K562 (cell line): ENCODE measurements around the gene PEX11B. TPM values are rescaled to one million over a fixed set of nuclear protein-coding genes. Genes with fewer than 3 reads are reported as not detected.

ENCODE experiments used
- ATAC-seq: fragments of 200-7000 bp; cut with Tn5 transposase; 3 replicates; pipeline ENCODE4 v1.9.1; 2020; ENCODE audit warnings: moderate library complexity
- BruUV-seq: library from RNA; stranded (reverse); fragments of 400-500 nt; replicated peaks from 2 replicates; lab custom pipeline; 2021; lab: Mats Ljungman, UMichigan
- CTCF ChIA-PET: fragments of 300-600 bp; formaldehyde crosslinking; extraction: SDS; loops from one replicate; lab custom pipeline; 2021; ENCODE audit warnings: low intra/inter-chr PET ratio; lab: Yijun Ruan, JAX
- POLR2A ChIA-PET: fragments of 300-600, 350-650 bp; sonication (Branson Sonifier 250); formaldehyde crosslinking; extraction: SDS; loops from one replicate; lab custom pipeline; 2021; ENCODE audit warnings: antibody characterized with exemption, inconsistent platforms; lab: Yijun Ruan, JAX
- DNase-seq, 4 experiments: peaks; one replicate each; pipeline versions ENCODE4 v3.0.0 to v3.0.0-alpha.2; 2011 to 2018; ENCODE audit warnings: low spot score in 3 of 4, mixed read lengths in 3 of 4; ENCODE audit errors: extremely low read depth in 1 of 4
- FAIRE-seq: peaks from 2 replicates; lab custom pipeline; 2011; peaks lifted over from hg19 to GRCh38; lab: Jason Lieb, UNC
- H2AFZ ChIP-seq: 2 replicates; pipeline ENCODE4 v1.6.0; 2011; ENCODE audit warnings: low read depth, low read length, control low read depth, inconsistent platforms
- H3K27ac ChIP-seq: fragments of 200-600 bp; 3 replicates; pipeline ENCODE4 v1.8.0; 2011; ENCODE audit warnings: low read depth, mild to moderate bottlenecking, control low read depth, inconsistent platforms, low read length, moderate library complexity, mixed read lengths; ENCODE audit errors: extremely low read depth
- H3K27me3 ChIP-seq, 2 experiments: fragments of 300-600 bp in 1 of 2; 2 replicates in 1 of 2; 3 replicates in 1 of 2; pipeline versions ENCODE4 v1.6.0 to v1.8.0; 2011; ENCODE audit warnings: inconsistent platforms in 2 of 2, low read length in 2 of 2, mild to moderate bottlenecking in 1 of 2, mixed read lengths in 1 of 2, moderate library complexity in 1 of 2; ENCODE audit not compliant: control insufficient read depth in 2 of 2, insufficient read depth in 2 of 2
- H3K36me3 ChIP-seq: fragments of 300-600 bp; 3 replicates; pipeline ENCODE4 v1.8.0; 2011; ENCODE audit warnings: mild to moderate bottlenecking, low read length, inconsistent platforms; ENCODE audit not compliant: control insufficient read depth, insufficient read depth
- H3K4me1 ChIP-seq, 2 experiments: fragments of 200-600 bp in 1 of 2; replicated peaks in 1 of 2; 2 replicates in 1 of 2; 3 replicates in 1 of 2; pipeline versions ENCODE4 v1.5.1 to v1.8.0; 2011; ENCODE audit warnings: inconsistent platforms in 2 of 2, low read length in 2 of 2, mild to moderate bottlenecking in 1 of 2, mixed read lengths in 1 of 2, moderate library complexity in 1 of 2; ENCODE audit not compliant: control insufficient read depth in 2 of 2, insufficient read depth in 2 of 2
- H3K4me2 ChIP-seq: 2 replicates; pipeline ENCODE4 v1.6.1; 2011; ENCODE audit warnings: low read length, control low read depth, inconsistent platforms, mixed read lengths; ENCODE audit not compliant: insufficient read depth
- H3K4me3 ChIP-seq: fragments of 200-600 bp; sonication (generic), shearing (Covaris generic); 2 replicates; pipeline ENCODE4 v1.5.1; 2016; ENCODE audit warnings: control low read depth, inconsistent platforms
- H3K79me2 ChIP-seq: fragments of 200-600 bp; 3 replicates; pipeline ENCODE4 v1.8.0; 2011; ENCODE audit warnings: low read length, inconsistent platforms; ENCODE audit not compliant: control insufficient read depth, insufficient read depth
- H3K9ac ChIP-seq, 2 experiments: 2 replicates each; pipeline versions ENCODE4 v1.6.0 to v1.6.1; 2011; ENCODE audit warnings: low read depth in 2 of 2, low read length in 2 of 2, control low read depth in 1 of 2, inconsistent platforms in 1 of 2, mild to moderate bottlenecking in 1 of 2, mixed read lengths in 1 of 2; ENCODE audit not compliant: insufficient read depth in 1 of 2
- H3K9me1 ChIP-seq: one replicate; pipeline ENCODE4 v1.6.0; 2011; ENCODE audit warnings: inconsistent platforms, mild to moderate bottlenecking, low read length, moderate library complexity; ENCODE audit not compliant: control insufficient read depth, insufficient read depth
- H3K9me3 ChIP-seq: replicated peaks from 2 replicates; pipeline ENCODE4 v1.5.1; 2011; ENCODE audit warnings: low read depth, low read length, inconsistent platforms; ENCODE audit not compliant: control insufficient read depth, insufficient read depth
- H4K20me1 ChIP-seq: replicated peaks from 2 replicates; pipeline ENCODE4 v1.6.1; 2011; ENCODE audit warnings: low read length, inconsistent platforms, mixed read lengths; ENCODE audit not compliant: control insufficient read depth, insufficient read depth
- BRD9 ChIP-seq: fragments of 450-650 bp; IDR thresholded peaks from 2 replicates; pipeline ENCODE4 v1.6.1; 2018; ENCODE audit warnings: low read depth; ENCODE audit not compliant: partially characterized antibody
- CTBP1 ChIP-seq: fragments of 450-650 bp; IDR thresholded peaks from 2 replicates; pipeline ENCODE4 v1.6.1; 2016; ENCODE audit warnings: borderline replicate concordance
- FOSL1 ChIP-seq: fragments of 200-800 bp; sonication (Bioruptor generic); conservative IDR thresholded peaks from 2 replicates; pipeline ENCODE4 v1.6.1; 2016; ENCODE audit warnings: missing genetic modification characterization, missing compliant biosample characterization
- FOXO4 ChIP-seq: fragments of 450-650 bp; formaldehyde crosslinking; IDR thresholded peaks from 2 replicates; pipeline ENCODE4 v1.4.0; 2020; ENCODE audit warnings: mild to moderate bottlenecking, moderate library complexity
- HDGF ChIP-seq: fragments of 450-650 bp; IDR thresholded peaks from 2 replicates; pipeline ENCODE4 v1.6.1; 2016
- MYNN ChIP-seq, 2 experiments: sonication (generic); formaldehyde crosslinking in 1 of 2; IDR thresholded peaks; 2 replicates each; pipeline versions ENCODE4 v1.5.0 to v1.6.1; 2016 to 2020; ENCODE audit warnings: antibody characterized with exemption in 1 of 2, missing genetic modification reagents in 1 of 2
- SRF ChIP-seq, 2 experiments: fragments of 250-450, 450-650 bp in 1 of 2; sonication (Bioruptor Pico) in 1 of 2; sonication (generic) in 1 of 2; formaldehyde crosslinking; IDR thresholded peaks; 2 replicates each; pipeline versions ENCODE4 v1.5.0 to v1.5.1; 2020 to 2022; ENCODE audit warnings: mild to moderate bottlenecking in 1 of 2, missing genetic modification reagents in 1 of 2
- WGBS: fragments of 100-300 bp; shearing (Covaris generic); methylation state at CpG from one replicate; pipeline ENCODE4 v1.1.6; 2016; ENCODE audit warnings: low coverage, mixed read lengths; ENCODE audit not compliant: insufficient coverage; ENCODE audit errors: missing lambda C conversion rate; 5-methylcytosine and 5-hydroxymethylcytosine counted together
- in situ Hi-C: fragments of 300-500 bp; cut with MboI; formaldehyde crosslinking; loops from 4 replicates; pipeline ENCODE4 v1.15.0; 2018; ENCODE audit warnings: inconsistent platforms, mixed read lengths
- intact Hi-C: fragments of 100-400 bp; cut with micrococcal nuclease; formaldehyde crosslinking; loops from 2 replicates; pipeline ENCODE4 v1.14.2; 2022
- polyA plus RNA-seq, 8 experiments: library from polyadenylated mRNA; depleted of rRNA in 4 of 8; stranded (reverse) in 5 of 8; unstranded in 3 of 8; fragments of >200 nt; fragmentation: Nextera tagmentation in 2 of 8; fragmentation: Illumina TruSeq in 1 of 8; extraction: Ambion mirVana in 2 of 8; extraction: Trizol in 1 of 8; gene quantifications; 2 replicates each; pipeline versions ENCODE4 v1.2.1 to v1.2.3, GENCODE V29; 2011 to 2014; ENCODE audit warnings: inconsistent platforms in 1 of 8, missing spikeins in 1 of 8
- total RNA-seq, 7 experiments: library from RNA; depleted of rRNA in 6 of 7; stranded (reverse); fragments of >200 nt in 6 of 7; fragmentation: Illumina TruSeq in 2 of 7; extraction: Trizol in 2 of 7; gene quantifications; 2 replicates each; pipeline versions ENCODE4 v1.2.1 to v1.2.3, GENCODE V29; 2011 to 2021; ENCODE audit warnings: low replicate concordance in 1 of 7
- TF ChIP-seq, protein P1 (sequence below), 2 experiments: fragments of 450-650 bp; IDR thresholded peaks; 2 replicates each; pipeline ENCODE4 v1.6.1; 2016
- TF ChIP-seq, protein P2 (sequence below): sonication (generic); formaldehyde crosslinking; IDR thresholded peaks from 2 replicates; pipeline ENCODE4 v1.8.1; 2022; ENCODE audit warnings: missing genetic modification reagents

Gene PEX11B
- total and polyA plus RNA-seq, 9 of the 15 experiments (the other 6 are each of a cell fraction or from before 2014, with no cell fraction given), result 13.2 to 60.0 (median 21.7) TPM

DNA sequence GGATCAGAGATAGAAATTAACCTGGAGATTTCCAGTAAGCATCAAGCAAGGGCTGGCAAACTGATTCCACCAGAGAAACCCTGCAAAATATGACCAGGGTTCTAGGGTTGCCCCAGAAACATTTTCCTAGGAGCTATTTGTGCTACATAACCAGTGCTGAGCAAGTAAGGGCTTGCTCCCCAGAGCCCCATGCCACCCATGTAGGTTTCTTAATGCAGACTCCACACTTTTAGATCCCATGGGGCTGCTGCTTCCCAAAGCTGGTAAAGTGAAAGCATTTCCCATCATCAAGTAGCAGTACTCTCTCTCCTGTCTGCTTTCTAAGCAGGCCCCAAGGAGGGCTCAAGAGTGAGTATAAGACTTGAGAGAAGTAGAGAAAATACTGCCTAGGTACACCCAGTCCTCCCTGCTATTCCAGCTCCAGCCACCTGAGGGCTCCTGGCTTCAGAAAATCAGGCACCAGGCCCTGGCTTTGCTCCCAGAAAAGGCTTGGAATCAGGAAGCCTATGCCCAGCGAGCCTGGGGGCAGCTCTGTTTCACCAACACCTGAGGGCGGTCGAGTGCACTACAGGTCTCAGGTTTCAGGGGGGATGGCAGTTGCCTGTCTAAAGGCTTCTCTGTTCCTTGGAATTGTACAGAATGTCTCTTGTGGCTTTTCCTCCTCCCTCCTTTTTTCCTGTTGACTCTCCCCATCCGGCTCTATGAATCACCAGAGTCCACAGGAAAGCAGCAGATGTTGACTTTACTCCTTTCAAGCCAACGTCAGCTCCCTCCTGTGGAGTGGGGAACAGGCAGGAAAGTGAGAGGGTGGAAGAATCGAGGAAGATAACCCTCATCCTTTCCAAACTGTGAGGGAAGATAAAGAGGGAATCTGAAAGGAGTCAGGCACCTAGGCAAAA is 26.7 kb downstream of the PEX11B start:
- intact Hi-C loops, result loop anchor here (1.0 to 2.0 kb wide), 5 partner anchors 18 to 121 kb away; partner anchors contain the start of genes ITGA10 and NUDT17
- H3K27ac ChIP-seq, result peak overlapping the region; percentile 40; the same call in 2 of the 3 replicates
- WGBS, result under 1% methylated on average over 6 of the region's 6 CpGs
- no peak for TF ChIP-seq SRF (CRISPR knock-in tag; IDR thresholded peaks at IDR 0.05)
- 0 out of 2 replicates have a peak, but pooled peaks have one; percentile 57 for TF ChIP-seq HDGF
- TF ChIP-seq, protein P1, sequence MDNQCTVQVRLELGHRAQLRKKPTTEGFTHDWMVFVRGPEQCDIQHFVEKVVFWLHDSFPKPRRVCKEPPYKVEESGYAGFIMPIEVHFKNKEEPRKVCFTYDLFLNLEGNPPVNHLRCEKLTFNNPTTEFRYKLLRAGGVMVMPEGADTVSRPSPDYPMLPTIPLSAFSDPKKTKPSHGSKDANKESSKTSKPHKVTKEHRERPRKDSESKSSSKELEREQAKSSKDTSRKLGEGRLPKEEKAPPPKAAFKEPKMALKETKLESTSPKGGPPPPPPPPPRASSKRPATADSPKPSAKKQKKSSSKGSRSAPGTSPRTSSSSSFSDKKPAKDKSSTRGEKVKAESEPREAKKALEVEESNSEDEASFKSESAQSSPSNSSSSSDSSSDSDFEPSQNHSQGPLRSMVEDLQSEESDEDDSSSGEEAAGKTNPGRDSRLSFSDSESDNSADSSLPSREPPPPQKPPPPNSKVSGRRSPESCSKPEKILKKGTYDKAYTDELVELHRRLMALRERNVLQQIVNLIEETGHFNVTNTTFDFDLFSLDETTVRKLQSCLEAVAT (IDR thresholded peaks at IDR 0.05), result peak in 1 of 2 experiments; percentile 9; a peak in 1 of 4 replicates
- TF ChIP-seq, protein P2, sequence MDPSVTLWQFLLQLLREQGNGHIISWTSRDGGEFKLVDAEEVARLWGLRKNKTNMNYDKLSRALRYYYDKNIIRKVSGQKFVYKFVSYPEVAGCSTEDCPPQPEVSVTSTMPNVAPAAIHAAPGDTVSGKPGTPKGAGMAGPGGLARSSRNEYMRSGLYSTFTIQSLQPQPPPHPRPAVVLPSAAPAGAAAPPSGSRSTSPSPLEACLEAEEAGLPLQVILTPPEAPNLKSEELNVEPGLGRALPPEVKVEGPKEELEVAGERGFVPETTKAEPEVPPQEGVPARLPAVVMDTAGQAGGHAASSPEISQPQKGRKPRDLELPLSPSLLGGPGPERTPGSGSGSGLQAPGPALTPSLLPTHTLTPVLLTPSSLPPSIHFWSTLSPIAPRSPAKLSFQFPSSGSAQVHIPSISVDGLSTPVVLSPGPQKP, result no peak
- peak; percentile 57 for TF ChIP-seq BRD9
- no peak for TF ChIP-seq FOXO4 (CRISPR knock-in tag)
- peak; percentile 69 for TF ChIP-seq MYNN (IDR thresholded peaks at IDR 0.05)
- TF ChIP-seq MYNN (CRISPR knock-in tag; IDR thresholded peaks at IDR 0.05), result no peak
- TF ChIP-seq FOSL1, result peak; percentile 83; the same call in 1 of the 2 replicates
- TF ChIP-seq CTBP1, result peak; percentile 60; the same call in 1 of the 2 replicates

More for the DNA sequence above, 26.7 kb downstream of the PEX11B start:
- DNase-seq (peak; percentile 86 to 89 (median 87)), ATAC-seq (peak; percentile 92), FAIRE-seq (peak; percentile 95)
- Histone ChIP-seq H3K9ac (peak overlapping the region; percentile 45 to 85; a peak in 3 of 4 replicates), H2AFZ (peak overlapping the region; percentile 93), H3K4me3 (peak overlapping the region; percentile 4; the same call in 1 of the 2 replicates), H3K36me3 (no peaks in the 10 kb centered on the region), H3K4me1 (peaks cover 15 to 28% of the 10 kb centered on the region in 2 experiments), H3K4me2 (peak overlapping the region; percentile 72), H3K9me1 (no peaks in the 10 kb centered on the region), H3K27me3 (no peaks in the 10 kb centered on the region), H3K9me3 (no peaks in the 10 kb centered on the region), H3K79me2 (no peaks in the 10 kb centered on the region), H4K20me1 (no peaks in the 10 kb centered on the region)
- ChIA-PET CTCF (interaction anchor here (0.6 to 2.6 kb wide), 7 partner anchors 18 to 122 kb away, joined by 3 to 32 read pairs (median 5); partner anchors contain the start of gene ITGA10), POLR2A (interaction anchor here (0.7 to 1.9 kb wide), 13 partner anchors 12 to 160 kb away, joined by 3 to 11 read pairs (median 4); partner anchors contain the start of genes ANKRD34A, PIAS3, POLR3GL and RBM8A)
- BruUV-seq, result no TSS peak
- in situ Hi-C loops, result no loop called here
